Tibial artery (tissue), 4 donors: Measurements from ENCODE around the gene SLC39A8.

Experiments used
- DNase-seq, 2 donors: peaks; one replicate each; pipeline ENCODE4 v3.0.0-alpha.2; 2019
- H3K27ac ChIP-seq, 2 donors: fragments of 200-600 bp; sonication (generic) in 1 of 2; 1 replicate in 1 of 2; 2 replicates in 1 of 2; pipeline ENCODE4 v1.5.1; 2018 to 2019; ENCODE audit warnings: mild to moderate bottlenecking in 1 of 2
- H3K27me3 ChIP-seq, 2 donors: fragments of 200-600 bp; sonication (generic) in 1 of 2; one replicate each; pipeline versions ENCODE4 v1.5.1 to v1.6.0; 2016 to 2019
- H3K36me3 ChIP-seq, 3 donors: fragments of 200-600 bp; sonication (generic) in 2 of 3; one replicate each; pipeline ENCODE4 v1.5.1; 2016 to 2019; ENCODE audit warnings: mild to moderate bottlenecking in 2 of 3
- H3K4me1 ChIP-seq, 4 donors: fragments of 200-600 bp; sonication (generic) in 2 of 4; 1 replicate in 3 of 4; 2 replicates in 1 of 4; pipeline ENCODE4 v1.5.1; 2016 to 2019
- H3K4me3 ChIP-seq, 2 donors: fragments of 200-600 bp; sonication (generic) in 1 of 2; 1 replicate in 1 of 2; 2 replicates in 1 of 2; pipeline ENCODE4 v1.5.1; 2018 to 2019; ENCODE audit warnings: mild to moderate bottlenecking in 2 of 2
- H3K9me3 ChIP-seq, 3 donors: fragments of 200-600 bp; sonication (generic) in 1 of 3; one replicate each; pipeline ENCODE4 v1.5.1; 2016 to 2019
- CTCF ChIP-seq, 2 experiments: fragments of 200-600 bp in 1 of 2; fragments of 450-650 bp in 1 of 2; IDR thresholded peaks; one replicate each; pipeline ENCODE4 v1.5.1; 2017 to 2019; ENCODE audit warnings: antibody characterized with exemption in 2 of 2, mild to moderate bottlenecking in 1 of 2, moderate library complexity in 1 of 2
- intact Hi-C: fragments of 100-400 bp; cut with DNase I; formaldehyde crosslinking; loops from one replicate; pipeline ENCODE4 v1.15.0; 2023; ENCODE audit warnings: low total_unique reads

SLC39A8 gene

GRCh38 chr4:102318526-102318925, 26.8 kb downstream of the SLC39A8 start:
- TF ChIP-seq CTCF (IDR thresholded peaks at IDR 0.05) = no peak
- intact Hi-C loops = no loop called here
- Histone ChIP-seq H3K4me1 (no peaks in the 10 kb centered on the region), H3K27ac (no peak overlapping the region), H3K27me3 (no peaks in the 10 kb centered on the region), H3K9me3 (no peaks in the 10 kb centered on the region), H3K36me3 (no peaks in the 10 kb centered on the region), H3K4me3 (no peak overlapping the region)
- DNase-seq = no peak

- H3K4me3 ChIP-seq = no peak overlapping the region
- TF ChIP-seq CTCF (IDR thresholded peaks at IDR 0.05) = no peak
- H3K9me3 ChIP-seq = no peaks in the 10 kb centered on the region
- intact Hi-C loops = no loop called here
- DNase-seq = no peak
- no peak overlapping the region for H3K27ac ChIP-seq
- H3K36me3 ChIP-seq = no peaks in the 10 kb centered on the region
- H3K4me1 ChIP-seq = no peaks in the 10 kb centered on the region
- H3K27me3 ChIP-seq = no peaks in the 10 kb centered on the region
Observed at GRCh38 chr4:102318105-102318504, 27.2 kb downstream of the SLC39A8 start.

DNA sequence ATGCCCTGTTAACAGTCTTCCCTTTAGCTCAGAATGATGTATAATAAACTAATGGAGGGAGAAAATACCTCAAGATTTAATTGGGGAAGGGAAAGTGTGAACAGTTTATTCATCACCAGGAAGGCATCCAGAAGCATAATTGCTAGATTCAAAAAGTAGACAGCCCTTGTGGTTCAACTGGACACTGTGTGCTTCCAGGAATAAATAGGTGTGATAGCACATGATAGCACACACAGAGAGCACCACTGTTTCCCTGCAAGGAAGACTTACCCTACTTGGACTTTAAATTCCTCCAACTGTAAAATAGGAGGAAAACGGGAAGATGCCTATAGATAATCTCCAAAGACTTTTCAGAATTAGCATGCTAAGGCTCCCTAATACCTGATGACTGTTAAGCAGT, 27.8 kb downstream of the SLC39A8 start:
- TF ChIP-seq CTCF (IDR thresholded peaks at IDR 0.05) = no peak
- no peak overlapping the region for H3K4me3 ChIP-seq
- H3K36me3 ChIP-seq = no peaks in the 10 kb centered on the region
- intact Hi-C loops = no loop called here
- no peaks in the 10 kb centered on the region for H3K9me3 ChIP-seq
- no peaks in the 10 kb centered on the region for H3K27me3 ChIP-seq
- no peak overlapping the region for H3K27ac ChIP-seq
- H3K4me1 ChIP-seq = no peaks in the 10 kb centered on the region
- no peak for DNase-seq

GRCh38 chr4:102316585-102316984, 28.7 kb downstream of the SLC39A8 start:
- no peak for DNase-seq
- Histone ChIP-seq H3K27ac (no peak overlapping the region), H3K9me3 (no peaks in the 10 kb centered on the region), H3K27me3 (no peaks in the 10 kb centered on the region), H3K4me1 (no peaks in the 10 kb centered on the region), H3K4me3 (no peak overlapping the region), H3K36me3 (no peaks in the 10 kb centered on the region)
- intact Hi-C loops = no loop called here
- TF ChIP-seq CTCF (IDR thresholded peaks at IDR 0.05) = no peak

DNA sequence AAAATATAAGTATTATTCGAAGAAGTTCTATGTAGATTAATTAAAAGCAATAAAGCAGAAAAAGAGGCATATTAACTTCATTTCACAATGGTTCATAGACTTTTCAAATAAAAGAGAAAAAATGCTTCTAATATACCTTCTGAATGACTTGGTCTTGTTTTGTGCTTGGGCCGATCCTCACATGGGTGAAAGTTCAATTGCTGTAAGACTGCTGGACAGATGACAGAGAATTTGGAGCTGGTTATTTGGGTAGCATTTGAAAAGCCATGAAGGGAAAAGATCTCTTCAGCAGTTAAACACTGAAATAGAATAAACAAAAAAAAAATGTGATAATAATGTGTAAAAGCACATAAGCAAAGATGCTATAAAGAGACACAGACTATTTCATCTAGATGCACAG, 29.8 kb downstream of the SLC39A8 start:
- intact Hi-C loops = no loop called here
- no peaks in the 10 kb centered on the region for H3K4me1 ChIP-seq
- no peak overlapping the region for H3K27ac ChIP-seq
- no peaks in the 10 kb centered on the region for H3K27me3 ChIP-seq
- no peaks in the 10 kb centered on the region for H3K36me3 ChIP-seq
- no peak overlapping the region for H3K4me3 ChIP-seq
- H3K9me3 ChIP-seq = no peaks in the 10 kb centered on the region
- no peak for TF ChIP-seq CTCF (IDR thresholded peaks at IDR 0.05)
- no peak for DNase-seq

DNA sequence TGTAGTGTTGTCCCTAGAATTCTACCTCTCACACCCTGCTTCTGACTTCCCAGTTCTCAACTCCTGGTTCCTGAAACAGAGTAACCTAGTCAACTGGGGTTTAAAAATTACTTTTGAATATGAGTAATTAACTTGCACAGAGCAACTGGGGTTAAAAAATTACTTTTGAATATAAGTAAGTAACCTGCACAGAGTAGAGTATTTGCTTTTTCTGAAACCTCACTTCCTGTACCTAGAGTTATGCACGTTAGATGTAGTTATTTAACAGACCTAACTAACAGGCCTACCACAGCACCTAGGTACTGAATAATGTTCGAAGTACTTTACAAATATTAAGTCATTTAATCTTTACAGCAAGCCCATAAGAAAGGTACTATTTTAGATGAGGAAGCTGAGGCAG, 32.9 kb downstream of the SLC39A8 start:
- DNase-seq = no peak
- no peak for TF ChIP-seq CTCF (IDR thresholded peaks at IDR 0.05)
- no peaks in the 10 kb centered on the region for H3K9me3 ChIP-seq
- intact Hi-C loops = no loop called here
- no peaks in the 10 kb centered on the region for H3K4me1 ChIP-seq
- no peaks in the 10 kb centered on the region for H3K36me3 ChIP-seq
- H3K4me3 ChIP-seq = no peak overlapping the region
- no peaks in the 10 kb centered on the region for H3K27me3 ChIP-seq
- H3K27ac ChIP-seq = no peak overlapping the region
